ENCODE data around the gene P4HB.

Gene P4HB

GRCh38 chr17:81907219-81908145, 47.1 kb upstream of the P4HB start:
- Histone ChIP-seq H3K36me3 (replicated peaks; ENCODE audit: insufficient read depth, low read length) (0 out of 2 replicates have a peak, but pooled peaks cover 6% of the 10 kb centered on the region), H3K9me2 (replicated peaks; ENCODE audit: insufficient read depth, low read length) (no peaks in the 10 kb centered on the region), H3K27me3 (replicated peaks; ENCODE audit: insufficient read depth, low read length) (no peaks in the 10 kb centered on the region), H3K4me3 (ENCODE audit: low read length) (no peak overlapping the region), H3K9me3 (replicated peaks; ENCODE audit: insufficient read depth, low read length) (no peaks in the 10 kb centered on the region), H3K4me1 (ENCODE audit: low read length) (peaks cover 7% of the 10 kb centered on the region), H3K9ac (ENCODE audit: low read length) (no peak overlapping the region), H4K20me1 (ENCODE audit: insufficient read depth, low read length) (no peaks in the 10 kb centered on the region), H3F3A (ENCODE audit: insufficient read depth, low read length) (no peaks in the 10 kb centered on the region; the same call in 1 of the 2 replicates), H2AFZ (ENCODE audit: low read length) (no peak overlapping the region), H3K79me2 (ENCODE audit: low read length) (peaks cover 18% of the 10 kb centered on the region), H3K27ac (ENCODE audit: low read length) (no peak overlapping the region), H3K4me2 (ENCODE audit: low read depth, low read length) (no peak overlapping the region)
- DNase-seq: no peak
- TF ChIP-seq, protein P1, sequence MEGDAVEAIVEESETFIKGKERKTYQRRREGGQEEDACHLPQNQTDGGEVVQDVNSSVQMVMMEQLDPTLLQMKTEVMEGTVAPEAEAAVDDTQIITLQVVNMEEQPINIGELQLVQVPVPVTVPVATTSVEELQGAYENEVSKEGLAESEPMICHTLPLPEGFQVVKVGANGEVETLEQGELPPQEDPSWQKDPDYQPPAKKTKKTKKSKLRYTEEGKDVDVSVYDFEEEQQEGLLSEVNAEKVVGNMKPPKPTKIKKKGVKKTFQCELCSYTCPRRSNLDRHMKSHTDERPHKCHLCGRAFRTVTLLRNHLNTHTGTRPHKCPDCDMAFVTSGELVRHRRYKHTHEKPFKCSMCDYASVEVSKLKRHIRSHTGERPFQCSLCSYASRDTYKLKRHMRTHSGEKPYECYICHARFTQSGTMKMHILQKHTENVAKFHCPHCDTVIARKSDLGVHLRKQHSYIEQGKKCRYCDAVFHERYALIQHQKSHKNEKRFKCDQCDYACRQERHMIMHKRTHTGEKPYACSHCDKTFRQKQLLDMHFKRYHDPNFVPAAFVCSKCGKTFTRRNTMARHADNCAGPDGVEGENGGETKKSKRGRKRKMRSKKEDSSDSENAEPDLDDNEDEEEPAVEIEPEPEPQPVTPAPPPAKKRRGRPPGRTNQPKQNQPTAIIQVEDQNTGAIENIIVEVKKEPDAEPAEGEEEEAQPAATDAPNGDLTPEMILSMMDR (IDR thresholded peaks at IDR 0.05; ENCODE audit: low read length): 0 out of 2 replicates have a peak, but pooled peaks have one; percentile 7
- no peak for TF ChIP-seq EZH2phosphoT487 (IDR thresholded peaks at IDR 0.05; ENCODE audit: low read length)

- Histone ChIP-seq H3K4me3 (ENCODE audit: low read length) (no peak overlapping the region), H4K20me1 (ENCODE audit: insufficient read depth, low read length) (no peaks in the 10 kb centered on the region), H3K9ac (ENCODE audit: low read length) (no peak overlapping the region), H2AFZ (ENCODE audit: low read length) (no peak overlapping the region), H3K79me2 (ENCODE audit: low read length) (peaks cover 18% of the 10 kb centered on the region), H3K27me3 (replicated peaks; ENCODE audit: insufficient read depth, low read length) (no peaks in the 10 kb centered on the region; the same call in 1 of the 2 replicates), H3K4me2 (ENCODE audit: low read depth, low read length) (no peak overlapping the region), H3K36me3 (replicated peaks; ENCODE audit: insufficient read depth, low read length) (no peaks in the 10 kb centered on the region), H3K27ac (ENCODE audit: low read length) (no peak overlapping the region), H3K4me1 (ENCODE audit: low read length) (peaks cover 7% of the 10 kb centered on the region), H3K9me2 (replicated peaks; ENCODE audit: insufficient read depth, low read length) (no peaks in the 10 kb centered on the region), H3K9me3 (replicated peaks; ENCODE audit: insufficient read depth, low read length) (no peaks in the 10 kb centered on the region), H3F3A (ENCODE audit: insufficient read depth, low read length) (no peaks in the 10 kb centered on the region; the same call in 1 of the 2 replicates)
- TF ChIP-seq EZH2phosphoT487 (IDR thresholded peaks at IDR 0.05; ENCODE audit: low read length): no peak
- TF ChIP-seq, protein P1 (IDR thresholded peaks at IDR 0.05; ENCODE audit: low read length): peak; percentile 15; the same call in 1 of the 2 replicates
- TF ChIP-seq EZH2 (optimal IDR thresholded peaks at IDR 0.05; ENCODE audit: low read depth, low read length): no peak
- DNase-seq: no peak
These were observed 46.3 kb upstream of the P4HB start for GRCh38 chr17:81906476-81907218.

- DNase-seq: no peak
- no peak overlapping the region for H3K4me2 ChIP-seq (ENCODE audit: low read depth, low read length)
- H3K36me3 ChIP-seq (replicated peaks; ENCODE audit: insufficient read depth, low read length): no peaks in the 10 kb centered on the region
- no peak overlapping the region for H3K9ac ChIP-seq (ENCODE audit: low read length)
- no peak for TF ChIP-seq EZH2phosphoT487 (IDR thresholded peaks at IDR 0.05; ENCODE audit: low read length)
- TF ChIP-seq EZH2 (optimal IDR thresholded peaks at IDR 0.05; ENCODE audit: low read depth, low read length): no peak
- TF ChIP-seq, protein P1 (IDR thresholded peaks at IDR 0.05; ENCODE audit: low read length): no peak
- no peaks in the 10 kb centered on the region for H3K9me3 ChIP-seq (replicated peaks; ENCODE audit: insufficient read depth, low read length)
- no peaks in the 10 kb centered on the region; the same call in 1 of the 2 replicates for H3F3A ChIP-seq (ENCODE audit: insufficient read depth, low read length)
- H3K9me2 ChIP-seq (replicated peaks; ENCODE audit: insufficient read depth, low read length): no peaks in the 10 kb centered on the region
- no peak overlapping the region for H3K27ac ChIP-seq (ENCODE audit: low read length)
- no peaks in the 10 kb centered on the region; the same call in 1 of the 2 replicates for H3K27me3 ChIP-seq (replicated peaks; ENCODE audit: insufficient read depth, low read length)
- H4K20me1 ChIP-seq (ENCODE audit: insufficient read depth, low read length): no peaks in the 10 kb centered on the region
- no peak overlapping the region for H2AFZ ChIP-seq (ENCODE audit: low read length)
- H3K4me3 ChIP-seq (ENCODE audit: low read length): no peak overlapping the region
- peaks cover 7% of the 10 kb centered on the region for H3K4me1 ChIP-seq (ENCODE audit: low read length)
- peaks cover 18% of the 10 kb centered on the region for H3K79me2 ChIP-seq (ENCODE audit: low read length)
These were observed 45.7 kb upstream of the P4HB start for GRCh38 chr17:81905993-81906392.
